Measurements from ENCODE around the gene ALKBH4.
"Not testable (repeated sequence)": the region's sequence is repeated elsewhere in the genome, so short reads cannot be mapped to it uniquely, and the experiment has no call there.

Gene ALKBH4, protein sequence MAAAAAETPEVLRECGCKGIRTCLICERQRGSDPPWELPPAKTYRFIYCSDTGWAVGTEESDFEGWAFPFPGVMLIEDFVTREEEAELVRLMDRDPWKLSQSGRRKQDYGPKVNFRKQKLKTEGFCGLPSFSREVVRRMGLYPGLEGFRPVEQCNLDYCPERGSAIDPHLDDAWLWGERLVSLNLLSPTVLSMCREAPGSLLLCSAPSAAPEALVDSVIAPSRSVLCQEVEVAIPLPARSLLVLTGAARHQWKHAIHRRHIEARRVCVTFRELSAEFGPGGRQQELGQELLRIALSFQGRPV

DNA sequence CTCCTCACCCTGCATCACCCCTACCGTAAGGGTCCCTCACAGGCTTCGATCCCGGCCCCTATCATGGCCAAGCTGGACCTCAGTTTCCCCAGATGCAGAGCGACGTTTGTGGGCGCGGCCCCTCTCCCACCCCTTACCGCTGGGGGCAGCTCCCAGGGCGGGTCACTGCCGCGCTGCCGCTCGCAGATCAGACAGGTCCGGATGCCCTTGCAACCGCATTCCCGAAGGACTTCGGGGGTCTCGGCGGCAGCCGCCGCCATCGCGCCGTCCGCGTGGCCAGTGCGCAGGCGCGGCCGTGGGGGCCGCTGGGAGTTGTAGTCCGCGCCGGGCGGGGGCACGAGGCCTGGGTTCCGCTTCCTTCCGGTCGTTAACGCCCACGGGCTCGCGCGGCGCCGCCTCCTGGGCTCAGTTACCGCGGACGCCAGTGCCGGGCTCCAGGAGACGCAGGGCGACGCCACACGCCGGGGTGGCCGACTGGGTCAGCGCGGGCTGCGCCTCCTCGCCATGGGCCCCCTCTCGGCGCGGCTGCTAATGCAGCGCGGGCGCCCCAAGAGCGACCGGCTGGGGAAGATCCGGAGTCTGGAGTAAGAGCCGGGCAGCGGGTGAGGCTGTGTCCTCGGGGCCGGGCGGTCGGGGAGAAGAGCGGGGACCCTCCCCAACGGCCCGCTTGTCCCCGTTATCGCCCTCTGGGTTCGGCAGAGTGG, at the start of gene ALKBH4, which contains the start of gene LRWD1:
Gene ALKBH4, minus strand, starts transcription at position 287 of the 704 bp plus-strand sequence. Its CDS starts 27 bp downstream, at position 260.
Gene LRWD1, plus strand, starts transcription at position 408 of the 704 bp plus-strand sequence. Its CDS starts 97 bp downstream, at position 505.
- peak; percentile 92 for DNase-seq

DNA sequence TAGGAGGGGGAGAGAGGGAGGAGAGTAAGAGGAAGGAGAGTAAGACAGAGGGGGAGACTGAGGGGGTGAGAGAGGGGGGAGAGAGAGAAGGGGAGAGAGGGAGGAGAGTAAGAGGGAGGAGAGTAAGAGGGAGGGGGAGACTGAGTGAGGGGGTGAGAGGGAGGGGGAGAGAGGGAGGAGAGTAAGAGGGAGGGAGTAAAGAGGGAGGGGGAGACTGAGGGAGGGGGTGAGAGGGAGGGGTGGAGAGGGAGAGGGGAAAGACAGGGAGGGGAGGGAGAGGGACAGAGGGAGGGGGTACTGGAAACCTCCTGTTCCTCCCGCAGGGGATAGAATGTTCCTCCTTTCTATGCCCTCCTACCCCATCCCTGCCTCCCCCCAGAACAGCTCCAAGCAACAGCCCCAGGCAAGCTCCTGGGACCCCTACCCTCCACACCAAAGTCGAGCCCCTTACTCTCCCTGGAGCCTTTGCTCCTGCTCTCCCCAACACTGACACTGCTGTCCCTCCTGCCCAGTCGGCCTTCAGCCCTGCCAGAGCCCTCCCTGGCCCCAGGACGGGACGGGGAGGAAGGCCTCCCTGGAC, 48.1 kb upstream of the ALKBH4 start:
- DNase-seq: not testable (repeated sequence)

DNA sequence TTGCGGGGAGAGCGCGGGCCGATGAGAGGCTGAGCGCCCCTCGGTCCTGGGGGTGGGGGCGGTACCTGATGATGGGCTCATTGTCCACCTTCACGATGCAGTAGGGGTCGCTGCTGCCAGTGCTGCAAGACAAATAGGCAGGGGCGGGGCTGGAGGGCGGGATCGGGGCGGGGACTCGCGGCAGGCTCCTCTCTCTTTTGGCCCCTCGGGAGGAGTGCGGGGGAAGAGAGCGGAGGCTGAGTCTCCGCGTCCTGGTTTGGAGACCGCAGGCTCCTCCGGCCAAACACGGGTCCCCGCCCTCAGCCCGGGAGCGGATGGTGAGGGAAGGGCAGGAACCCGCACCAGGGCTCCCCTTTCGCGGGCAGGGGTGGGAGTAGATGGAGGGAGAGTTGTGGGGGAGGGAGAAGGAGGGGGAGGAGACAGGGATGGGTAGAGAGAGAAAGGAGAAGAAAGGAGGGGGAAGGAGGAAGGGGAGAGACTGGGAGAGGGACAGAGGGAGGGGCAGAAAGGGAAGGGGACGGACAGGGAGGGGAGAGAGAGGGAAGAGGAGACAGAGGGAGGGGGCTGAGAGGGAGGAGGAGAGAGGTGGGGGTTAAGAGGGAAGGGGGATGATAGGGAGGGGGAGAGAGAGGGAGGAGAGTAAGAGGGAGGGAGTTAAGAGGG, 47.3 kb upstream of the ALKBH4 start:
- DNase-seq: not testable (repeated sequence)

DNA sequence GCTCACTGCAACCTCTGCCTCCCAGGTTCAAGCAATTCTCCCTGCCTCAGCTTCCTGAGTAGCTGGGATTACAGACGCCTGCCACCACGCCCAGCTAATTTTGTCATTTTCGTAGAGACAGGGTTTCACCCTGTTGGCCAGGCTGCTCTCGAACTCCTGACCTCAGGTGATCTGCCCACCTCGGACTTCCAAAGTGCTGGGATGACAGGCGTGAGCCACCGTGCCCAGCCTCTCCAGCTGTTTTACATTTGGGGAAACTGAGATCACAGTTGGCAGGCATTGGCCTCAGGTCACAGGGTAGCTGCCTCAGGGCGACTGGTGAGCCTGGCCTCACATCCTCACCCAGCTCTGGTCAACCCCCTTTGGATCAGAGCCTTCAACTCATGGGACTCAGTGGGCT, 45.9 kb upstream of the ALKBH4 start:
- not testable (repeated sequence) for DNase-seq

DNA sequence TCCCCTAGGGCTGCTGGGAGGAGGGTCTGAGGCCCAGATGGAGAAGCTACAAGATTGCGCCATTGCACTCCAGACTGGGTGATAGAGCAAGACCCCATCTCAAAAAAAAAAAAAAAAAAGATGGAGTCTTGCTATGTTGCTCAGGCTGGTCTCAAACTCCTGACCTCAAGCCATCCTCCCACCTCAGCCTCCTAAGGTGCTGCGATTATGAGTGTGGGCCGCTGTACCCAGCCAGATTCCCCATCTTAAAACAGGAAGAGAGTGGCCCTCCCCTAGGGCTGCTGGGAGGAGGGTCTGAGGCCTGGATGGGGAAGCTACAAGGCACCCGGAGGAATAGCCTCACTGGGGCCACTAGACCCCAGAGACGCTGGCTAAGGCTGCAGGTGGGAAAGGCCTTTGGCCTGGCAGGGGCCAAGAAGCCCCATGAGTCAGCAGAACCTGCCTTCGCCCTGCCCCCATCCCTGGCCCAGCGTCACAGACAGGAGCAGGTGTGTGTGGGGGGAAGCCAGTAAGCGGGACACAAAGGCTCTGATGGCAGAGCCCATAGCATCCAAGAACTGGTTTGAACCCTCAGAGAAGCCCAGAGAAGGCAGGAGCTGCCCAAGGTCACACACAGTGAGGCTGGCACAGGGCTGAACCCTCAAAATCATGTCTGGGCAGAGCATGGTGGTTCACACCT, 42.9 kb upstream of the ALKBH4 start:
- DNase-seq: not testable (repeated sequence)

DNA sequence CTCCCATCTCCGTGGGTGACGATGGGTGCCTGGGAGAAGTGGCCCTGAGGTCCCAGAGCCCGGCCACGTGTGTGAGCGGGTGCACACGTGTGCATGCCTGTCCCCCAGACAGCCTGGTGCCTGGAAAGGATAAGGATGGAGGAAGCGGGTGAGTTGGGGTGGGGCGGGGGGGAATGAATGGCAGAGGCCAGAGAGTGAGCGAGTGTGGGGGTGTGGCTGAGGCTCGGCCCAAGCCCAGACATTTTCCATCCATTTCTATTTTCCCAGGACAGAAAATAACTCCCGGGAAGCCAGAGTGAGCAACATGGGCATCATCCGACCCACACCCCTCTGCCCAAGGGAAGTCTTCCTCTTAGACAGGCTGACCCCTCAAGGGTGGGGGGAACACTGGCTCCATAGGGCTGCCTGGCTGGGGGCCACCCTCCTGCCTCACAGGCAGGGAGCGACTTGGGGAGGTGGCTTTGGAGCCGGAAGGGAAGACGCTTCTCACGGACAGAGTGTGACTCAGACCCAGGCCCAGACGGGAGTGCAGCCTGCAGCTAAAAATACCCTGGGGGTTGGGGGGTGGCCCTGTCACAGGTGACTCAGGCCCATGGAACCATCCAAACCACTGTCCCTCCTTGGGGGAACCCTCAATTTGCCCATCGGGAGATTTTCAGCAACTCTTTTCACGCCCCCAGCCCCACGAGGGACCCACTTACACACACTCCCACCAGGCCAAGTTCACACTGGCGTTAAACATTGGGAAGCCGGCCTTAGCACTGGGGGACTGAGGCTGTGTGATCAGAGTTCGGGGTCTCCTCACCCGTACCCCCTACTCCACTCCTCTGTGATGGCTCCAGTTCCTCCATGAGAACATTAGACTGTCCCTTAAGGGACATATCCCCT, 40.9 kb upstream of the ALKBH4 start:
- DNase-seq: not testable (repeated sequence)

DNA sequence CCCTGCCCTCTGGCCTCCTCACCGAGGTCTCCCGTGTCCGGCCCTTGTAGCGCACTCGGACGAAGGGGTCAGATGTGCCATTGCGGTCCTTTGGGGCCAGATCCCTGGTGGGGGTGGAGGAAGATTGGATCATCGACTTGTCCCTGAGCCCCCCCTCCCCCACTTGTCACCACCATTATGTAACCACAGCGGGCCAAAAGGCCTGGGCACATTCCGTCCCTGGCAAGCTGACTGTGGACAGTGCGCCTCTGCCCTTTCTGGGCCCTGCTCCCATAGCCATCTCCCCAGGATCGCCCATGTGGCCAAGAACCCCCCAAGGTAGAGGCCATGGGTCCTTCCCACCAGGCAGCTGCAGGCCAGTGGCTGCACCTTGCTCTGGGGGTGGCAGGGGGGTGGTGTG, 38.5 kb upstream of the ALKBH4 start:
- not testable (repeated sequence) for DNase-seq

DNA sequence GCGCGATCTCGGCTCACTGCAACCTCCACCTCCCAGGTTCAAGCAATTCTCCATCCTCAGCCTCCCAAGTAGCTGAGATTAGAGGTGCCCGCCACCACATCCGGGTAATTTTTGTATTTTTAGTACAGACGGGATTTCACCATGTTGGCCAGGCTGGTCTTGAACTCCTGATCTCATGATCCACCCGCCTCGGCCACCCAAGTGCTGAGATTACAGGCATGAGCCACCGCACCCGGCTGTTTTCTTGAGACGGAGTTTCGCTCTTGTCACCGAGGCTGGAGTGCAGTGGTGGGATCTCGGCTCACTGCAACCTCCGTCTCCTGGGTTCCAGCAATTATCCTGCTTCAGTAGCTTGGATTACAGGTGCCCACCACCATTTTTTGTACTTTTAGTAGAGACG, 33.7 kb upstream of the ALKBH4 start:
- DNase-seq: not testable (repeated sequence)

DNA sequence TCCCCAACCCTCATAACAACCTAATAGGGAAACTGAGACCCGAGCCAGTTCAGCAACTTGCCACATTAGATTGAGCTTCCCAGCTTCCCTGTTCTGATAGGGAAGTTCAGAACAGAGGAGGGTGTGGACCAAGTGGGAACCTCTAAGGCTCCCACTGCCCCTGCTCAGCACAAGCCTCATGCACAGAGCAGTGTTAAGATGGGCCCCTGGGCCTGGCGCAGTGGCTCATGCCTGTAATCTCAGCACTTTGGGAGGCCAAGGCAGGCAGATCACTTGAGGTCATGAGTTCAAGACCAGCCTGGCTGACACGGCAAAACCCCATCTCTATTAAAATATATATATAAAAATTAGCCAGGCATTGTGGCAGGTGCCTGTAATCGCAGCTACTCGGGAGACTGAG, 32.6 kb upstream of the ALKBH4 start:
- not testable (repeated sequence) for DNase-seq

DNA sequence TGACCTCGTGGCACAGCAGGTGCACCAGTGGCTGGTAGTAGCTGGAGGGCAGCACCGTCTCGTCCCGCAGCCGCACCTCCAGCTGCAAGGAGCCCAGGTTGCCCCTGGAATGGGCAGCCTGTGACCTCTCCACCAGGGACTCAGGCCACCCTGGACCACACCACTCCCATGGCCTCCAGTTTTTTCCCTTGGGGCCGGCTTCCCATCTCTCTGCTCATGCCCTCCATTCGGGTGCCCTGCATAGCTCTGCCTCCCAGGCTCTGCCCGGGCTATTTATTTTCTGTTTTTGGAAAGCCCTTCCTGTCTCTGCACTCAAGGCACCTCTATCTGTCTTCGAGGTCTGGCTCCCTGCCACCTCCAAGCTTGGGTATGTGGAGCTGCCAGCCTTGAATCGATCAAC, 32.2 kb upstream of the ALKBH4 start:
- DNase-seq: not testable (repeated sequence)

DNA sequence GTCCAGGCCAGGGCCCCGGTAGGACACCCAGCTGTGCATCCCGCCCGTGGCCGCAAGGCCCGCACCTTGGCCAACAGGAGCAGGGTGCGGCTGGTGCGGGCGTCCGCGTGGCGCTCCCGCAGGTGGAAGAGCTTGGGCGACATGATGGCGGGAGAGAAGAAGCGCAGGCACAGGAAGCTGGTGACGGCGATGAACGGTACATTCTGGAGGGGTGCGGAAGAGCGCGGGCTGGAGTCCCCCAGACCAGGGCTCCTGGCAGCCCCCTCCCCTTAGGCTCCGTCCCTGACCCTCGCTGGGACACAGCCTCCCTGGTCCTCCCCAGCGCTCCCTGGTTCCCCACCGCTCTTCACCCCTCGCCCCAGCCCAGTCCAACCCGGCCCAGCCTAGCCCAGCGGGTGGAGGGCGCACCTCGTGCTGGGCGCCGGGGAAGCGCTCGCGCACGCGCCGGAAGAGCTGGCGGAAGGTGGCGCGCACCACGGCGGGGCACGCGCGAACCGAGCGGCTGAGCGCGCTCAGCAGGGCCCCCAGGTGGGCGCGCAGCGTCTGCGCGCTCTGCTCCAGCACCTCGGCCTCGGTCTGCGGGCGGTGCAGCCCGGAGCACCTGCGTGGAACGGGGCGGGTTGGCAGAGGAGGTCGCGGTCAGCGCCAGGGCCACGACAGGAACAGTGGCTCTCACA, 29.9 kb upstream of the ALKBH4 start:
- DNase-seq: not testable (repeated sequence)

DNA sequence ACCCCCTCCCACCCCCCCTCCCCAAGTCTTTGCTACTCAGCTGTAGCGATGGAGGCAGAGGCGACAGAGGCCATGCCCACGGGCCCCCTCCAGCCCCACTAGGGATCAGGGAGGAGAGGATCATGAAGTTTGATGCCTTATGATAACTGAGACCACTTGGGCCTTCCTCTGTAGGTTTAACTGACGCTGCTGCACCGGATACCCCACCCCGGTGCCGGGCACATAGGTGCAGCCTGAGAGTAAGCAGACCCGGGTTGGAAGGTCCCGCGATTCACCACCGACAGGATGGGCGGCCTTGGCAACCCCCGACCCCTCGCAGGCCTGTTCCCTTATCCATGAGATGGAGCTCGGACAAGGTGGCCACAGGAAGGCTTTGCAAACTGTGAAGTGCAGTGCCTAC, 29.4 kb upstream of the ALKBH4 start:
- not testable (repeated sequence) for DNase-seq

DNA sequence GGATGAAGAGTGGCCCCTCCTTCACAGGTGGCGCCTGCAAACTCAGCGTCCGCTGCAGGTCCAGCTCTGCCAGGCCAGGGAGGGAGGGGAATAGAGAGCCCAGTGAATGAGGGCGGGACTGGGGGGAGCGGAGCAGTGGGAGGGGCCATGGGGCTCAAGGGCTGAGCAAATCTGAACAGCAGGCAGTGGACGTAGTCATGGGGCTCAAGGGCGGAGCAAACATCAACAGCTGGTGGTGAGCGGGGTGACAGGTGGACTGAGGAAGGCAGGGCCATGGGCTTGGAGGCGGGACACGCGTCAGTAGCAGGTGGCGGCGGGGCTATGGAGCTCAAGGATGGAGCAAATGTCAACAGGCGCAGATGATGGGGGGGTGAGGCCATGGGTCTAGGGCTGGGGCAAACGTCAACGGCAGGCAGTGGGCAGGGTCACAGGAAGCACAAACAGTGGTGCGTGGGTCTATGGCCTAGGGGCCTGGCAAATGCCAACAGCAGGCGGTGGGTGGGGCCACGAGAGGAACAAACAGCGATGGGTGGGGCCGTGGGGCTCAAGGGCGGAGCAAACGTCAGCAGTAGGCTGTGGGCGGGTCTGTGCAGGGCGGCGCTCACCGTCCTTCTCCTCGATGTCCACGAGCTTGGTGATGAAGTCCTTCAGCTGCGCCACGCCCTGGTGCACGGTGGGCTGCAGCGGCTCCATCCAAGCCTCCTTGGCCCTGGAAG, 28.7 kb upstream of the ALKBH4 start:
- not testable (repeated sequence) for DNase-seq

DNA sequence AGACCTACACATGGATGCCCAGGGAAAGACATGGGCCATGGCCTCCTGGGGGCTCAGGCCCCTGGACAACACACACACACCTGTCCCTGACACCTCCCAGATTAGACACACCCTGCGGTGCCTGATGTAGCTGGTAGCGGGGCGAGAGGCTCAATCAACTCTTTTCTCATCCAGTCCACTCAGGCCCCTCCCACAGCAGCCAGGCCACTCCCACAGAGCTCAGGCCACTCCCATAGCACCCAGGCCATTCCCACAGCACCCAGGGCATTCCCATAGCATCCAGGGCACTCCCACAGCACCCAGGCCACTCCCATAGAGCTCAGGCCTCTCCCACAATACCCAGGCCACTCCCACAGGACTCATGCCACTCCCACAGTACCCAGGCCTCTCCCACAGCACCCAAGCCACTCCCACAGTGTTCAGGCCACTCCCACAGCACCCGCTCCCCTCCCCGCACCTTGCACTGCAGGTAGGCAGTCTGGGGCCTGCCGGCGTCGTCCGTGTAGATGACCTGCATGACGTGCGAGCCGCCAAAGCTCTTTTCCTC, 25.9 kb upstream of the ALKBH4 start:
- DNase-seq: not testable (repeated sequence)

DNA sequence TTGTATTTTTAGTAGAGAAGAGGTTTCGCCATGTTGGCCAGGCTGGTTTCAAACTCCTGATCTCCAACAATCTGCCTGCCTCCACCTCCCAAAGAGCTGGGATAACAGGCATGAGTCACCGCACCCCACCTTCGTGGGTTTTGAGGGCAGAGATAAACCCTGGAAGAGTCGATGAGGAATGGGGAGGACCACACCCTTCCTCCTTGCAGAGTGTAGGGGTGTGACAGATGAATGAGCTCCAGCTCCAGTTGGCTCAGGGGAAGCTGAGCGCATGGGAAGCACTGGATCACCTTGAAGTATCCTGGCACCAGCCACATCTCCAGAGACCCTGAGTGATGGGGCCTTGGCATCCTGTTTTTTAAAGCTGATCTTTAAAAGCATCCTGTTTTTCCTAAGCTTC, 19.7 kb upstream of the ALKBH4 start:
- DNase-seq: not testable (repeated sequence)

DNA sequence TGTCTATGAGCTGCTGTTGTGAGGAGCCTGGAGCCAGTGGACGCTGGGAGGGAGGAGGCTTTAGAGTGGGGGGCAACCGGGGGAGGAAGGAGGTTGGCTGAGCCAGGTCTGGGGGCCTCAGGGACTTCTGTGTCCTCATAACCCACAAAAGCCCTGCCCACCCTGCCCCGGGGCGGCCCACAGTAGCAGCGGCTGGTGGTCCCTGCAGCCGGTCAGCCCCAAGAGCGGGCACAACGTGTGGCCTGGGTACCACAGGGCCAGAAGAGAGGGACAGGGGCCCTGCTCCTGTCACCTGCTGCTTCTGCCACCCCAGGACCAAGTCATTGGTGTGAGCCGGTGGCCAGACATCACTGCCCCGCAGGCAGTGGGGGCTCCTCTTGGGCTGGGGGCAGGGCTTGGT, 17.3 kb upstream of the ALKBH4 start:
- DNase-seq: not testable (repeated sequence)

DNA sequence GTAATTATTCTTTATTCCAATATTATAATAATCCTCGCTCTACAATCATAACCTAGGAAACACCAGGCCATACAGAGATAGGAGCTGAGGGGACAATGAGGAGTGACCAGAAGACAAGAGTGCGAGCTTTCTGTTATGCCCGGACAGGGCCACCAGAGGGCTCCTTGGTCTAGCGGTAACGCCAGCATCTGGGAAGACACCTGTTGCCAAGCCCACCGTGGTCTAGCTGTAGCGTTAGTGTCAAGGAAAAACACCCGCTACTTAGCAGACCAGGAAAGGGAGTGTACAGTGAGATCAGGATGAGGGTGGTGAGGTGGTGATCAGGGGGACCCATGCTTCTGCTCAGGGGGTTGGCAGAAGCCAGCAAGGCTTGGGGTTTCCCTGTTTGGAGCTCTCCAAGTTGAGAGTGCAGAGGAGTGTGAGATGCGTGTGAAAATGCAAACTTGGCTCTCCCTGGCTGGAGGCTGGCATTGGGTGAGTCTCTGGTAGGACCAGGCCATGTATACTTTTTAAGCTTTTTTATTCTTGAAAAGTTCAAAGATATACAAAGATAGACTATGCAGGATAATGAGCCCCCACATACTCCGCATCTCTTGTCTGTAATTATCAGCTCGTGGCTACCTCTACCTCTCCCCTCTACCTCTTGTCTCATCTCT, 15.4 kb upstream of the ALKBH4 start:
- not testable (repeated sequence) for DNase-seq

DNA sequence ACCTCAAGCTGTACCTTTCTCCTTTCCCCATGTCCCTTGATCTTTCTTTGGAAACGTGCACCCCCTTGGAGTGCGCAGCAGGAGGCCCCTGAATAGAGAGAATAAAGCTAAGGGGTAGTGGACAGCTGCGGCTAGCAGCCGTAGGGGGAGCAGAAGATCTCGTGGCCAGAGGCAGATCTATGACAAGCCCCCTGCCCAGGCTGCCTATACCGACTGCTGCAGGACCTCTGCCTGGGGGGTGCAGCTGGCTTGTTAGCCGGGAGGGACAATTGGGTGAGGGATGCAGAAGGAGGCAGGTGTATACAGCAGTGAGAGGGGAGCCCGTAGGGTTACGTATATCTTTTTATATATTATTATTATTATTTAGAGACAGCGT, 14.5 kb upstream of the ALKBH4 start:
- not testable (repeated sequence) for DNase-seq
